ENCODE results near the gene SLC37A1.
A peak's percentile ranks its signal among the peaks of the same experiment; 100 is the strongest.

Gene SLC37A1

DNA sequence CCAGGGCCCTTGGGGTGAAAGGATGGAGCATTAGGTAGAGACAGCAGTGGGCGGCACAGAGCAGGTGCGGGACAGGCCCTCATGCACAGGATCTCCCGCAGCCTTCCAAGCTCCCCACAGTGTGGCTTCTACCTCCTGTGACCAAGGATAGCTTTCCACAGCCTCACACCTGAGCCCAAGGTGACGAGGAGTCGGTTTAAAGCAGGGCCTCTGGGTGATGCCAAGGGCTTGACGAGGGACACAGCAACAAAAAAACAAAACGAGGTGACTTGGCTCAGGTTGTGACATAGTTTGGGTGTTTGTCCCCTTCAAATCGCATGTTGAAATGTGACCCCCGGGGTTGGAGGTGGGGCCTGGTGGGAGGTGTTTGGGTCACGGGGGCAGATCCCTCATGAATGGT, 32.9 kb upstream of the SLC37A1 start:
- DNase-seq, result no peak

DNA sequence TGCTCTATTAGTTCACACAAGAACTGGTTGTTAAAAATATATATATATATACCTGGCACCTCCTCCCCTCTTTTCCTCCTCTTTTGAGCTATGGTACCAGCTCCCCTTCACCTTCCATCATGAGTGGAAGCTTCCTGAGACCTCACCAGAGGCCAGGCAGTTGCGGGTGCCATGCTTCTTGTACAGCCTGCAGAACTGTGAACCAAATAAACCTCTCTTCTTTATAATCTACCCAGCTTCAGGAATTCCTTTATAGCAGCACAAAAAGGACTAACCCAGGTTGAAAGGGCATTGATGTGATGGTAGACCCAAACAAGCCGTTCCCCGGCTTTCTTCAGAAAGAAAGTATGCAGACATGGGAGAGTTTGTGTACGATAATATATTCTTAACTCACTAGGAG, 32.5 kb upstream of the SLC37A1 start:
- no peak for DNase-seq

DNA sequence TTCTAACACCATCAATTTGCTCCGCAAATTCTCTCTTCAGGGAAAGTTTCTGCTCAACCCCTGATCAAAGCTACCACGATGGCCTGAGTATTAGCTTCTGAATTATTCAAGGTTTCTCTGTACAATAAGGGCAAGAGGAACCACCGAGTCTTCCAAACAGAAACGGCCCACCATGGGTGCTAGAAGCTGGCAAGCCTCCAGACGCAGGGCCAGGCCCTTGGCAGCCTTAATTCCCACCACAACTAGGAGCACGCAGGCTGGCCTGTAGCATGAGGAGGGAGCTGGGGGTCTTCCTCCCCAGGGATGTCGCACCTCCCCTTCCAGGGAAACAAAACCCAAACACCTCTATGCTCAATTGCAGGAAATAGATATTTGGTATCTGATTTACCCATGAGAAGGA, 28.7 kb upstream of the SLC37A1 start:
- DNase-seq, result no peak

DNA sequence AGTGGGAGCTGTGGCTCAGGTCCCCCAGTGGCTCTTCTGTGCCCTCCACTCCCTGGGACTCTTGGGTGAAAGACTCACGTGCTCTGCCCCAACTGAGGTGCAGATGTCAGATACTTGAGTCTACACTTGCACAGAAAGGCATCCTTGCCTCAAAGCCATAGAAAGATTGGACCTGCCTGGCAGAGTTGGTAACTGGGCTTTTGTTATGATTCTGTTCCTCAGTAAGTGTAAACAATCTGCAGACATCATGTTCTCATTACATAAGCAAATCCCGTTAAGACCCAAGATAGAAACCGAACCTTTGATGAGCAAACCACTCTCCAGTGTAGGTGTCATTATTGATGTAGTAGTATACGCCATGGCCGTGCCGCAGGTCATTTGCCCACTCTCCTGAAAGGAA, 27.6 kb upstream of the SLC37A1 start:
- no peak for DNase-seq

DNA sequence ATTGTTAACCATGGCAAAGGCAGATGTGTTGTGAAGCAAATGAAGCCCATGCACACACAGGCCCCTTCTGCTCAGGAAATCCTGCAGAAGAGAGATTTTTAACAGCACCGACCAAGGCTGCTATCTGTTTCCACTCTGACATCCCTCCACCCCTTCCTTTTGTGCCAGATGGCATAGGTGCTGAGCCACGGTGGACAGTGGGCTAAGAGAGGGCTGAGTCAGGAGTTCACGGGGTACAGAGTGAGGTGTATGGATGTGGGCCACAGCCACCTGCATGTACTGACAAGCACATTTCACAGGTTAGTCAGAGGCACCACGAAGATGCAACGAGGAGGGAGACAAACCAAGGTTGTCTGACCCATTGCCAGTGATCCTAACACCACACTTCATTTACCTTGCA, 27.1 kb upstream of the SLC37A1 start:
- no peak for DNase-seq

DNA sequence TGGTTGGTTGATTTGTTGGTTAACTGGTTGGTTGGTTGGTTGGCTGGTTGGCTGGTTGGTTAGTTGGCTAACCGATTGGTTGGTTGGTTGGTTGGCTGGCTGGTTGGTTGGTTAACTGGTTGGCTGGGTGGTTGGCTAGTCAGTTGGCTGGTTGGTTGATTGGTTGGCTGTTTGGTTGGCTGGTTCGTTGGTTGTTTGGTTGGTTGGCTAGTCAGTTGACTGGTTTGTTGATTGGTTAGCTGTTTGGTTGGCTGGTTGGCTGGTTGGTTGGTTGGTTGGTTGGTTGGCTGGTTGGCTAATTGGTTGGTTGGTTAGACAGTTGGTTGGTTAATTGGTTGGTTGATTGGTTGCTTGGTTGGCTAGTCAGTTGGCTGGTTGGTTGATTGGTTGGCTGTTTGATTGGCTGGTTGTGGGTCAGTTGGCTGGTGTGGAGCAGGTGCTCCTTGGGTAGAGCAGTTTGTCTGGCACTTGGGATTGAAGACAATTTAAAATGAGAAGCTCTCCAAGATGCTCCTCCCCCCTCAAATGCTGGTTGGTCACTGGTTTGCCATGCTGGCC, 24.6 kb upstream of the SLC37A1 start:
- no peak for DNase-seq

DNA sequence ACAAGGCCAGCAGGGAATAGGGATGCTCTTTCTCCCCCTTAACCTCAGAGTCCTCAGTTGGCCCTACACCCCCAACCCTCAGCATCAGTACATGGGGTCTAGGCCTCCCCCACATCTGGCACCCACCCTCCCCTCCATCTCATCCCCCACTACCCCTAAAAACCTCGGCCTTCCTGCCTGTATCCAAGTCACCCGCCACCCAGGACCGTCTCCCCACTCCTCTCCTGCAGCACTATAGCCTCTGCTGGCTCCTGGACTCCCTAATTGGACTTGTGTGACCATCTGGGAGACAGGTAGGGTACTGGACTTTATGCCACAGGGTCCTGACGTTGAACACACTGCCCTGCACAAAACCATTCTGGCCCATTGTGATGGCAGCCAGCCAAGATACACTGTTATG, 23.7 kb upstream of the SLC37A1 start:
- DNase-seq, result no peak

DNA sequence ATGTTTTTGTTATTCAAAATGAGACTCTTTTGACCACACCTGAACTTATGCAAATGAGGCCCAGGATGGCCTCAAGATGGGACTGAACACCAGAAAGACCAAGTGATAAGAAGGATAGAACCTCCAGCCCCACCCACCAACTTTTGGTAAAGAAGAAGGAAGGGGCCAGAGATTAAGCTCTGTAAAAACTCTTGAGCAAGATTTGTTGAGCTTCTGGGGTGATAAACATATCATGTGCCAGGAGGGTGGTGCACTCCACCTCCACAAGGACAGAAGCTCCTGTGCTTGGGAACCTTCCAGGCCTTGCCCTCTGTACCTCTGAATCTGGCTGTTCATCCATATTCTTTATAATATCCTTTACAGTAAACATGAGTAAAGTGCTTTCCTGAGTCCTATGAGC, 22.9 kb upstream of the SLC37A1 start:
- no peak for DNase-seq

DNA sequence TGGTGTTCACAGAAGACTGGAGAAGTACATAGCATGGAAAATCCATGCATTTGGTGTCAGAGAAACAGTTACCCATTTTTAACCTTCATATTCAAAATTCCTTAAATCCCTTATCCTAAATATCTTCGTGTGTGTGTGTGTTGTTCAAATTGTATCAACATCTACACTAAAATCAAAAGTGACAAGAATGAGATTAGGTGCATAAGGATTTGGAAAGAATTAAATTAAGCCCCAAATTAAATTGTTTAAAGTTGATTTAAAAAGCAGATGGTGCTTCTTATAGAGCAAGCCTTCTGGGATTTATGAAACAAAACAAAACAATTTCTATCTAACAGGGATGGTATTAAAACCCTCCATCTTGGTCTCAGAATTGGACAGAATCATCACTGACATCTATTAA, 22.3 kb upstream of the SLC37A1 start:
- DNase-seq, result no peak

DNA sequence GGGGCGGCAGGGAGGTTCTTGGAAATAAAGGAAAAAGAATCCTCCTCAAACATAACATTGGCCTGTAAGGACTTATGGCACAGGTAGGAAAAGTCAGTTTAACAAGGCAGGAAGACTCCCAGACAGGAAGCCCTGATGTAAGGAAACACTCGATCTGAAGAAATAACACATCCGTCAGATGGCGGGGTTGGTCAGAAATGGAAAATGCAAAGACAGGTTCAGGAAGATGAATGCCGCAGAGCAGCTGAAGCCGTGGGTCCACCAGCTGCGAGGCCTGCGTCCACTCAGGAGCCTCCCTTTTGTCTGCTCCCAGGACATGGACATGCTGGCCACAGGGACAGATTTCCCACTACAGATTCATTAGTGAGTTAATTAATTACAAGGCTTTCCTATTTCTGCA, 21.5 kb upstream of the SLC37A1 start:
- DNase-seq, result no peak

DNA sequence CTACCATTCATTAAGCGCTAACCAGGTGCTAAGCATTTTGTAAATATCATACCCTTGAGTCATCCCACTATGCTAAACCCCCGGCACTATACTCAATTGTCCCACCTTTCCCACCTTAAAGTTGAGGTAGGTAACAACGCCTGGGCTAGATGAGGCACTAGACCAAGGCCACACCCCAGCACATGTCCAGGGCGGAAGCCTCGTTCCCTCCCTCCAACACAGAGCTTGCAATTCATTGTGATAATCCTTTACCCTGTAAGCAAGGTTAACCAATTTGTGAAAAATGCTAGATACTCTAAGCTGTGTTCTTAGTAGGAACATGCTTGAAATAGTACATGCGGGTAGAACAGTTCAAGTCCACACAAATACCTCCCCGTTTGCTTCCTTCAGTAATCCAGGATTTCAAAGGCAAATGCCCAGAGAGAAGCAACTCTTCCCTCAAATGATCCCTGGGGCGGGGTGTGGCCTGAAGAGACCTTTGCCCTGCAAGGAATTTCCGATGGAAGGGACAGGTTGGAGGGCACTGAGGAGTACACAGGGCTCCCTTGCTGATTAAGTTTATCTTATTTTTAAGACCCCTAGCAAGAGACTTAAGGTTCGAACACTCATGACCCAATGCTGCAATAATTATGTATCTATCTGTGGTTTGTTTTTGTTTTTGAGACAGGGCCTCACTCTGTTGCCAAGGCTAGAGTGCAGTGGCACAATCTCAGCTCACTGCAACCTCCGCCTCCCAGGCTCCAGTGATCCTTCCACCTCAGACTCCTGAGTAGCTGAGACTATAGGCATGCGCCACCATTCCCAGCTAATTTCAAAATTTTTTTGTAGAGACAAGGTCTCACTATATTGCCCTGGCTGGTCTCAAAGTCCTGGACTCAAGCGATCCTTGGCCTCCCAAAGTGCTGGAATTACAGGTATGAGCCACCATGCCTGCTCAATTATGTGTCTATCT, 20.3 kb upstream of the SLC37A1 start:
- no peak for DNase-seq

DNA sequence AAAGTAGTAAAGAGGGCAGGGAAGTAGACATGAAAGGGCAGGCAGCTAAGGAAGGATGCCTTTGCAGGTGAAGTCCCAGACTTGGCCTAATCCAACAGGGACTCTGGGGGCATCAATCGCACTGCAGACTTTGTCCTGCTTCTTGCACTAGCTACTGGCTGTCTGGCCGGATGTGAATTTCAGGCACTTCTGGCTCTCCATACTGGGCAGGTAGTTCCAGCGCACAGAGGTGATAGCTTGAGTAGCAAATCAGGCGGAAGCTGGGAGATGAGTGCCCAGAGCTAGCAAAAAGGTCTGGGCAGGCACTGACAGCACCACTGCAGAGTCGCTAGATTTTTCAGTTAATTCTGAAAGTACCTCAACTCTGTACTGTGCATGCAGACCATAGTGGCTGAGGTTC, 18.6 kb upstream of the SLC37A1 start:
- DNase-seq, result no peak

DNA sequence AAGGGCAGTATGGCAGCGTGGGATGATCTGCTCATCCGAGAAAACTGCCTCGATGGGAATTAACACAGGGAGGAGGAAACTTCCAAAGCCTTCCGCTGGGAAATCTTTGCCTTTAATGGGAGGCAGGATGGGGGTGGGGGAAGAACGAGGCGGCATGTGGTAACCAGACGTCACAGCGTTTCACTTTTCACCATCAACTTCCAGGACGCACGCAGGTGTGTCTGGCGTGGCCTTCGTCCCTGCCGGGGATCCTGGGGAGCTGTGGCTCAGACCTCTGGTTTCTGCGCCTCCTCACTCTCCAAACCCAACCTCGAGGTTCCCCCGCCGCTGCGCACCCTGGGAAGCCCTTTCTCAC, 17.9 kb upstream of the SLC37A1 start:
- DNase-seq, result no peak

DNA sequence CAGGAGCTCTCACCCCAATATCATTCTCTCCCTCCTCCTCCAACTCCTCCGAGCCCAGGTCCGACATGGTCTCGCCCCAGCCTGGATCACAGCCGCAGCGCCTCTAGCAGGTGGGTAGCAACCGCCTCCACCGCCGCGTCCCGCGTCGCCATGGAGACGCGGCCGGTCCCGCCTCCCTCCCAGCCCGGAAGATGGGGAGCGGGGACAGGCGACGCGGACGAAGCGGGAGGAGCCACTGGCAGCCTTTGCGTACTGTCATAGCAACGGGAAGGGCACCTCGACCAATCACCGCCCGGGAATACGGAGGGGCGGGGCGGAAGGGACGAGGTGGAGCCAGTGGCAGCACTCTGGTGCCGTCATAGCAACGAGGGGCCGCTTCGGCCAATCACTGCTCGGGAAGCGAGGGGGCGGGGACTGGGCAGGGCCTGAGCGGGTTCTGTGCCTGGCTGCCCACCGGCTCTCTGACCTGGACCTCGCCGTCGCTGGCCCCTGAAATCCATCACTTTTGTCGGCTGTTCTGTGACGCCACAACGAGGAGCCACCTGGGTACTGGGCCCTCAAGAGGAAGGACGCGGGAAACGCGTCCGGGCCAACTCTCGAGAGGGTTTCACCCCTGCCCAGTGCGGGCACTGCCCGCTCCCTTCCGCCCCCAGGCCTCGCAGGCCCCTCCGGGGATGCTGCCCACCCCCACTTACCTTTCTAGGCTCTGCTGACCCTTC, 17.4 kb upstream of the SLC37A1 start, which contains the start of gene RSPH1:
Gene RSPH1 (minus strand): TSS at position 105 of the 719 bp plus-strand sequence. CDS start 38 bp downstream, at position 67.
- DNase-seq, result peak; percentile 100

DNA sequence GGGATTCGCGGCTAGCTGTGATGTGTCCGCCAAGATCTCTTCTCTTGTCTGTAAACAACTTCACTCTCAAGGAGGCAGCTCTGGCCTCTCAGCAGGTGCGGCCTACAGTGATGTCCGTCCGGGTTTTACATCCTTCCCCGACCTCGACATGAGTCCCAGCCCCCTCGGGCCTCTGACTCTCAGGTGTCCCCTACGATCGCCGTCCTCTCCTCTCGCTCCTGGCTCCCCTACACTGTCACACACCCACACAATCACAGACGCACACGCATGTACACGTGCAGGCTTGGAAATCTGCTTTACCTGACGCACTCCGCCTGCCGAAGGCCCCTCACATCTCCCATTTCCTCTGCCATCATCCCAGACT, 16.8 kb upstream of the SLC37A1 start:
- no peak for DNase-seq

DNA sequence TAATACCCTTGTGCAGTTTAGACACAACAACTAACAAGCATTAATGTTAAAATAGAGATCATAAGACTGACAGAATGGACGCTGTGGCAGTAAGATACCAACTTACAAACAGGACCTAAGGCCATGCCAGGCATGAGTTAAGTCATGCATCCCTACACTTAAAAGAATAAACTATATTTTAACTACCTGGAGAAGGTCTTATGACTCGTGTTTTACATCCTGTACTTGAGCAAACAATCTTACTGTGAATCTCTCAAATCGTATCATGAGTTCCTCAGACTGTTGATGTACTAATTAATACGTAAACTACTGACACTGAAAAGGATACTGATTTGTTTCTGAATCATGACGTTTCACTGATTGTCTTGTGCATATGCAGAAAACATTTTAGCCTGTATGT, 15.6 kb upstream of the SLC37A1 start:
- DNase-seq, result no peak

DNA sequence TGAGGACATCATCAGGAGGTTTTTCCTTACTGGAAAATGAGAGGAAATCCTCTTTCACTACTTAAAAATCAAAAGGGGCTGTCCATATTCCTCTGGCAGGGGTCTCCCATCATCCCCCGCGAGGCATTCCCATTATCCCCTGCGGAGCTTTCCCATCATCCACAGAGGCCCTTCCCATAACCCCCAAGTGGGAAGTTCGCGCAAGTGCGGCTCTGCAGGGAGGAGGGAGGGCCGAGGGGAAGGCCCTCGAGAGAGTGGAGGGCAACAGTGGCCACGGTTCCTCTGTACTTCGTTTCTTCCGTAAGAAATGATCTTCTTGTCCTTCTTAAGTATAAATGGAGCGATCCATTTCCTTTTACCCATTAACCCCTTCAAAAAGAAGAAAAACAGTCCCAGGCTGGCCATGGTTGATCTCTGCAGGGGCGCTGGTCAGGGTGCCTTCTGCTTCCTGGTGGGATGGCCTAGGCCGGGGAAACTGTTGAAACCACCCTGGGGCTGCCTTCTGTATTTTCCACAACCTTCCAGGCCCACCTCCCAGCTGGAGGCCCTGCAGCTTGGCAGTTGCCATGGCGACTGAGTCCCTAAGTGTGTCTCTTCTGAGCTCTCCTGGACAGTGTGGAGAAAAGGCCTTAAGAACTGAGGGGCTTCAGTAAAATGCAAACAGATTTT, 14.1 kb upstream of the SLC37A1 start:
- DNase-seq, result peak; percentile 80

DNA sequence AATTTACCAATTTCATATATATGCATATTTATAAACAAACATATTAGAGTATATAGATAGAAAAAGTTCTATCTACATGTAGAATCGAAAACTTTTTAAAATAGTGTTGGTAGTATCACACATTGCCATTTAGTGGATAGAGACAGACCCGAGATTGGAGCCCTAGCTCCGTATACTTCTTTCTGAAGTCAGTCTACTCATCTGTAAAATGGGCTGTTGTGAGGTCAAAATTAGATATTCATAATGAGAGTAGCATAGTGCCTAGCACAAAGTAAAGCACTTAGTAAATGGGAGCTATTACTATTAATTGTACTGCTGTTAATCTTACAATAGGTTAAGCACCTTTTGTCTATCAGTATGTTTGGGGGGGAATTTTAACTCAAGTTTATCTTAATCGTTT, 13.4 kb upstream of the SLC37A1 start:
- no peak for DNase-seq

DNA sequence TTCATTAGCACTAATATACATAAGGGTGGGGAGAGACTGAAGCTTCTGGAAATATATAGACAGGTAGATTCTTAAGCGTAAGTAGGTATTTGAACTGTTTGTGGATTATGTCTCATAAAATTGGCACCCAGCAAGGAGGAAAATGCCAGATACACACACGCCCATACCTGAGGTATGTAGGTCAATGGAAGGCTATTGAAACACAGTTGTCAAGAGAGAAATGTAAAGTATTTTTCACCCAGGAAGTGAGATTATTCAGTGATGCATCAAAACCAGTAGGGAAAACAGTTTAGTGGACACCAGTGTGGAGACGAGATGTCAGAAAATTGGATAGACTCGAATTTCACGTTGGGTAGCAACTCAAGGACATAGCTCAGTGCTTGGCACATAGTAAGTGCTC, 12.9 kb upstream of the SLC37A1 start:
- DNase-seq, result no peak

DNA sequence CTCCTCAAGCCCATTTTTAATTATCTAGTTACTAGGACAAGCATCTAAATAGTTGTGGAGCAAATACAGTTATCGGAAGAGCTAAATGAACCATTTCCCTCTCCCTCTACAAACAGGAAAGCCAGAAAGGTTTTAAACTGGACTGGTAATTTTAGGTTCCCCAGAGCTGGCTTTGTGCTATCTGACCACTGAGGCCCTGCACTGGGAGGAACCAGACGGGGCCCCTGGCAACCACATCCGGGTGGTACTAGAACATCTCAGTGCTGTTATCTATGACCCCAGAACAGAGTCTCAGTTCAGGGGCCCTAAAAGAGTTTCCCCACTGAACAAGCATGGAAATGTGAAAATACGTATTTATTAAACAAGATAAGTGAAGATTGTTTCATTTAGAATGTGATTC, 9.9 kb upstream of the SLC37A1 start:
- no peak for DNase-seq

DNA sequence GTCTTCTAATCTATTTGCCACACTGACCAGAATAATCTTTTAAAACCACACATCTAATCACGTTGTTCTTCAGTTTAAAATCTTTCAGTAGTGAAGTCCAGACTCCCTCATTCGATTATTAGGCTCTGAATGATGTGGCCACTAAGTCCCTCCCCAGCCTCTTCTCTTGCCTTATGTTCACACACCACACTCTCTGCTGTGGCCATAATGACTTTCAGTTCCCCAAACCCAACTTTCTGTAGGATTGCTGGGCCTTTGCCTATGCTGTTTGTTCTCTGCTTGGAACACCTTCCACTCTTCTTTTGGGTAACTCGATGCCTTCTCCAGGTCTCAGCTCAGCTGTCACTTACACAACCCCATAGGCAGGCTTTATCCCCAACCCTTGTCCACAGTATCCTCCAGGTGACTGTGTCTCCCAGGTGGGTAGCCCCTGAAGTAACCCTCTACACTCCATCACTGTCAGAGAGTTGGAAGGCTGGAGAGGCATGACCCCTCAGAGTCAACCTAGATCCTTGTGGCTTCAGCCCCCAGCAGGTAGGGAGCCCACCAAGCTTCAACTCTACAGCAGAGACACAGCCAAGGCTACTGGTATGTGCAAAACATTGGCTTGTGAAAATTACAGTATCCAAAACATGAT, 8.4 kb upstream of the SLC37A1 start:
- DNase-seq, result no peak

DNA sequence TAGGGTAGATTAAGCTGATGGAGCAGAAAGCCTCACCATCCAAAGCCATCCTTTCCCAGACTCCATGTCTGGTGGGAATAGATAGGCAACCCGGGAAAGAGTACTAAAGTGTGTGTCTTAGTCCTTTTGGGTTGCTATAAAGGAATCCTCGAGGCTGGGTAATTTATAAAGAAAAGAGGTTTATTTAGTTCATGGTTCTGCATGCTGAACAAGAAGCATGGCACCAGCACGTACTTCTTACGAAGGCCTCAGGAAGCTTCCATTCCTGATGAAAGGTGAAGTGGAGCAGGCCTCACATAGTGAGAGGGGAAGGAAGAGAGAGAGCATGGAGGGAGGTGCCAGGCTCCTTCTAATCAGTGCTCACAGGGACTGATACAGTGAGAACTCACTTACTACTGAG, 6.2 kb upstream of the SLC37A1 start:
- DNase-seq, result no peak

DNA sequence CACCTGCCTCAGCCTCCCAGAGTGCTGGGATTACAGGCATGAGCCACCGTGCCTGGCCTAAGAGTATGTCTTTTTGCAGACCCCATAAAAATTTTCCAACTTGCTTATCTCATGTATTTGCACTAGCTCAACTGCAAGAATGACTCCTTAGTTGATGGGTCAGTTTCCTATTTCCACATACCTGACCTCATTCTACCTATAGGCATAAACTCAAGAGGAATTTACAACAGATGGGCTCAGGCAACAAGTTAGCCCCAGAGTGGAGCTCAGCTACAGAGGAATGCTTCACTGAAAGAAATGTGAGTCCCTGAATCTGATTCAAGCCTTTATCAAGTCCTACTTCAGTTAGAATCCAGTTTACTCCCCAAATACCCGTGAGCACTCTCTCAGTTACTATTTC, 5.3 kb upstream of the SLC37A1 start:
- no peak for DNase-seq

All from eye (tissue), 1 donor.